Stimulated activated CD8-positive, alpha-beta memory T cell treated with anti-CD3 and anti-CD28 coated beads, Interleukin-12 subunit alpha, Interleukin-12 subunit beta, amount 100 ng/mL, for 24 hours (primary cell): ENCODE data around the gene CEP170.
"Not testable (repeated sequence)": the region's sequence is repeated elsewhere in the genome, so short reads cannot be mapped to it uniquely, and the experiment has no call there.

ENCODE experiments used
- DNase-seq: peaks from one replicate; pipeline ENCODE4 v3.0.0-alpha.2; 2020; ENCODE audit errors: extremely low read depth

CEP170 gene

DNA sequence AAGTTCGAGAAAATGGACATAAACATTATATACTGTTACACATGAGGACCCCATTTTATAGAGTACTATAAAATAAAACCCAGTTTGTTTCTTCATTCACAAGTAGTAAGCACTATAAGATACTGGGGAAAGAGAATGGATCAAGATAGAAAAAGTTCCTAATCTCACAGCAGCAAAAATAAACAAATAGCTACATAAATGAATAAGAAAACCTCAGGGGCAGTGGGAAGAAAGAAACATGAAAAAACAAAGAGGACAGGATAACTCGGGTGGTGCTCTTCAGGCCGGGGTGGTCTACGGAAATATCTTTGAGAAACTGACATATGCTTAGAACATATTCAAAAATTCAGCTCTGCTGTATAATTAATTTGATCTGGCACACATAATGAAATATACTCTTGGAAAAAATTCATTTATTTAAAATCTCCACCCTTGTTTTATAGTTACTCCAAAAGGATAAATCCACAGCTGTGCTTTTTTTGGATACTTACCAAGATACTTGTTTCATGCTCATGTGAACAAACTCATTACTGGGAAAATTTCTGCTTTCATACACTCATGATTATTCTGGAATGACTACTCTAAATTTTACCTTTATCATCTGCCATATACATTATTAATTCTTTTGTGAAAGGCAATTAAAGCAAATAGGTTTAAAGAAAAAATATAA lies 20.0 kb downstream of the CEP170 start:
- no peak for DNase-seq

DNA sequence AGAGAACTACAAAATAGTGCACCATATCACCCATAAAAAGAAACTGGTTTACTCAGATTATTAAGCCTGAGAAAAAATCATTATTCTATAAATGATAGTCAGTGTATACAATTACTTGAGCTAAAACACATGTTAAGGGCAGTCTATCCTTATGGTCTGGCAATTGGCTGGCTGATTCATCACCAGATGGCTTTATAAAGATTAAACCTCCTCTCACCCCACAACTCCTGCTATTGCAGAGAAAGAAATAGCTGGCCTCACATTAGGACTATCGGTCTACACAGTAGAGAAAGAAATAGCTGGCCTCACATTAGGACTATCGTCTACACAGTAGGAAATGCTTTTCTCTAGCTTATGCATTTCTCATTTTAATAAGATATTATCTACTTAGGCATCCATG lies 21.2 kb downstream of the CEP170 start:
- DNase-seq: no peak

DNA sequence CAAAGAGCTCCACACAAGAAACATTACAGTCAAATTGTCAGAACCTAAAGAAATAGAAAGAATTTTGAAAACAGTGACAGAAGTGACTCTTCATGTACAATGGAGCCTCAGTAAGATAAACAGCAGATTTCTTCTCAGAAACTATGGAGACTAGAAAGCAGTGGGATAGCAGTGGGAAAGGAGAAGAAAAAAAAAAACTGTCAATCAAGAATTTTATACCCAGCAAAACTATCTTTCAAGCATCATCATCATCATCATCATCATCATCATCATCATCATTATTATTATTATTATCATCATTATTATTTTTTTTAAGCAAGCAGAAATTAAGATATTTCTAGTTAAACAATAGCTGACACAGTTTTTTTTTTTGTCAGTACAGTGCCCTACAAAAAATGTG lies 24.2 kb downstream of the CEP170 start:
- DNase-seq: no peak

DNA sequence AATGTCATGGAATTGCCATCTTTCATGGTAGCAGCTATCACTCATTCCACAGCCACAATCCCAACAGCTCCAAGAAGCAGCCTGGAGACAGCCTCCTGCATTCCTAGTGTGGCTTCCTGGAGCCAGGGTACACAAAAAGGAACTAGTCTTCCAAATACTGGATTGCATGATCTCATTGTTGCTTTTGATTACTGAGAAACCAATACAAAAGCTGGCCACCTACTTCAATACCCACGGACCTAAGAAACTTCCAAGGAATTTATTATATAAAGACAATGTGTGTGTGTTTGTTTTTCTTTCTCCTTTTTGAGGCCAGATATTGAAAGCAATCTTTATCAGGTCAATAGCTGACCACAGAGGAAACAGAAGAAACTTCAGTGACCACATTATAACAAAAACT lies 25.6 kb downstream of the CEP170 start:
- no peak for DNase-seq

DNA sequence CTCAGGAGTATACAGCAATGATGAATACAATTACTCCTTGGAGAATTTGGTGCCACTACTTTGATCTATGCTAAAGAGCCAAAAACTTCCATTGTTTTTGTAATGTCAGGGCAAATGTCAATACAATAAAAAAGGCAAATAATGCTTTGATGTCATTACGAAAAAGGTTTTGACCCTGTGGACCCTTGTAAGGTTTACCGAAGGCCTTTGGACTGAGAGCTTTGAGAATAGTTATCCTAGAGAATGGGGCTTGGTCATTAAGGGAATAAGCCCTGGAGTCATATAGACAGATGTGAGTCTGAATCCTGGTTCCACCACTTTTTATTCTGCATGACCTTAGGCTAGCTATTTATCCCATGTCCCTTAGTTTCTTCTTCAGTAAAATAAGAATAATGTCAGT lies 27.5 kb downstream of the CEP170 start:
- DNase-seq: no peak

DNA sequence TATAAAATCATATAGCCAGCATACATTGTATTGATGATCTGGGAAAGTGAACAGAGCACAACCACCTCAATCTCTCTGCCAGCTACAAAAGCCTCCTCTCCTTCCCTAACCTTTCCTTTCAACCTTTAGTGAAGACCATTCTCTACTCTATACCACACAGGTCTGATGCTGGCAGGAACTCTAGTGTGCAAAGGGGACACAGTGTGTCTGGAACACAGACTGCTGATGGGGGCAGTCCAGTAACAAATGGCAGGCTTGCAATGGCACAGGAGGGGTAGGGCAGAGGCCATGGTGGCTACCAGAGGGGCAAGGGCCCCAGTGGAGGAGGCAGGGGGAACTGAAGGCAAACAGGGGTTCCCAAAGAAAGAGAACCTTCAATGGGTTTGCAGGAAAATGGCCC lies 37.0 kb downstream of the CEP170 start:
- DNase-seq: no peak

DNA sequence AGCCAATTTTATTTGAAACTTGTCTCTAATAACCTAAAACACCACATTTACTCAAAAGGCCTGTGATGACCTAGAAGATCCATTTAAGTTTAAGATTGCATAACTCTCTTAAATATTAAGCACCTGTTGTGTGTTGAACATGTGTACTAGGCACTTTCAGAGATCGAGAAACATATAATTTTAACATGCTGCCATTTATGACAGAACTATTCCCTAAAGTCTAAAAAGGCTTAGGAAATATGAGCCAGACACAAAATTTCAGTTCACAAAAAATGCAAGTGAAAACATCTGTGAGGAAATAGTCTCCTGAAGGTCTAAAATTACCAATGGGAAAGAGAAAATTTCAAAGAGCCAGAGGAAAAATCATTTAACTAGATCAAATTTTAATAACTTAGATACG lies 37.7 kb downstream of the CEP170 start:
- DNase-seq: no peak

DNA sequence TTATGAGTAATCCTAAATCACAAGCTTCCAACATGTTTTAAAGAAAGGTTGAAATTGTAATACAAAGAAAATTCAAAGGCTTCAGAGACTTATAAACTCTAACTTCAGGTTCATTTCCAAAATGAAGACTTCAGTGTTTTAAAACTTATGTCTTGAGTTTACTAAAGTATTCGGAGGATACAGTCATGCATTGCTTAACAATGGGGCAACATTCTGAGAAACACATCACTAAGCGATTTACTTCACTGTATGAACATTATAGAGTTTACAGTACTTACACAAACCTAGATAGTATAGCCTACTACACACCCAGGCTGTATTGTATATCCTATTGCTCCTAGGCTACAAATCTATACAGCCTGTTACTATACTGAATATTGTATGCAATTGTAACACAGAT lies 38.3 kb downstream of the CEP170 start:
- no peak for DNase-seq

DNA sequence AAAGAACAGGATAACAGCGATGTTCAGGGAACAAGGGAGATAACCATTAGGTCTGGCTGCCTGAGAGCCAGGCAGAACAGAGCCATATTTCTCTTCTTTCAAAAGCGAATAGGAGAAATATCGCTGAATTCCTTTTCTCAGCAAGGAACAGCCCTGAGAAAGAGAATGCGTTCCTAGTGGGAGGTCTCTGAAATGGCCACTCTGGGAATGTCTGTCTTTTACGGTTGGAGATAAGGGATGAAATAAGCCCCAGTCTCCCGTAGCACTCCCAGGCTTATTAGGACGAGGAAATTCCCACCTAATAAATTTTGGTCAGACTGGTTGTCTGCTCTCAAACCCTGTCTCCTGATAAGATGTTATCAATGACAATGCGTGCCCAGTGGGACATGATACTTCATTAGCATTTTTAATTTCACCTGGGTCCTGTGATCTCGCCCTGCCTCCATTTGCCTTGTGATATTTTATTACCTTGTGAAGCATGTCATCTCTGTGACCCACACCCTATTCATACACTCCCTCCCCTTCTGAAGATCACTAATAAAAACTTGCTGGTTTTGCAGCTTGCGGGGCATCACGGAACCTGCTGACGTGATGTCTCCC lies 39.7 kb downstream of the CEP170 start:
- DNase-seq: not testable (repeated sequence)

DNA sequence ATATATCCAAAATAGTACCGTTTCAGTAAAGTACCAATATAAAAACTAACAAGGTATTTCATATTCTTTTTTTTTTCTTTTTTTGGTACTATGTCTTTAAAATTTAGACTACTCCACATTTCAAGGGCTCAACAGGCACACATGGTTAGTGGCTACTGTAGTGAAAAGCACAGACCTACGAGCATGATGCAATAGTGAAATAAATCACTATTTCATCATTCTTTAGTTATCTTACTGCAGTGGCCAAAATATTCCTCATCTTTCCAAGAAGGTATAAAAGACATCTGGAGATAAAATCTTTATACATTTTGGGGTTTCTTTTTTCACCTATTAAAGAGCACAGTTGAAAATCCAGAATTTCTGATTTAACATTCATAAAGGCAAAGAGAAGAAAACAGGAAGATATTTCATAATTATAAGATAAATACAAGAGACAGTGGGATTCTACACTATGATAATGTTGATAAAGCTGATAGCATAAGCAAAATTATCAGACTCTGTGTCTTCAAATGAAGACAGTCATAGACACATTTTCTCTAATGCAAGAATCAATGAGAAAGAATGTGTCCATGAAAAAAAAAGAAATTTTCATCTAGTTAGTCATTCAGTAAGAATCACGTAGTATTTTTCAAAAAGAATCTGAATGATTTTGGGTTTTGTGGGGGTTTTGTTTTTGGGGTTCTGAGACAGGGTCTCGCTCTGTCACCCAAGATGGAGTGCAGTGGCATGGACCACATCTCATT lies 41.9 kb downstream of the CEP170 start:
- no peak for DNase-seq

DNA sequence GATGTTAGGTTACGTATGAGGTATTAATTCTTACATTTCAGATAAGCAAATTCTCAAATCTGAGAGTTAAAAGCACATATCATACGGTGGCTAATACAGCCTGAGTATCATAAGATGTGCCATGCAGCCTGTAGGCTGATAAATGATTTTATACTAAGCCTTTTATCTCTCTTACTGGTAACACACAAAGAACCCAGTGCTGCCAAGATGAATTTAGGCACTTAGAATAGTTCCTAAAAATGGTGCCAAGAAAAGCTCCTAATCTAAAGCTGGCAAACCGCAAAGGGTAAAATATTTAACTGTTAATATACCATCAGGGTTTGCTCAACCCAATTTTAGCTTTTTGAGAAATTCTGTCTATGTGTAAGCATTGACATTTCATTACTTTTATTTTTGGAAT lies 43.1 kb downstream of the CEP170 start:
- DNase-seq: not testable (repeated sequence)

DNA sequence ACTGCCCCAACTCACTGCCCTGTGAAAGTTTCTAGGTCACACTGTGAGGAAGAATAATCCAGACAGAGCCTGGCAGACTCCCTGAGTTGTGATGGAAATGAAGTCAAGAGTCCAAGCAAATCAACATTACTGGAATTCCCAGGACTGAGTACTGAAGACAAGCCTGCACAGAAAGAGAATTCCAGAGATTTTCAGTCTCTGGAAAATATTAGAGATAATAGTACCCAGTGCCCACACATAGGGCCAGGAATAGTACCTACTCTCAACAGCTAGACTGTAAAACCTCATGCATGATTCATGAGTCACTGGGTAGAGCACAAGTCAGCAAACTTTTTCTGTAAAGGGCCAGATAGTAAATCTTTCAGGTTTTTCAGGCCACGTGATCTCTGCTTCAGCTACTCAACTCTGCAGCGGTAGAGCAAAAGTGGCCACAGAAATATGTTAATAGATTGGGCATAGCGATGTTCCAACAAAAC lies 50.0 kb downstream of the CEP170 start:
- not testable (repeated sequence) for DNase-seq

DNA sequence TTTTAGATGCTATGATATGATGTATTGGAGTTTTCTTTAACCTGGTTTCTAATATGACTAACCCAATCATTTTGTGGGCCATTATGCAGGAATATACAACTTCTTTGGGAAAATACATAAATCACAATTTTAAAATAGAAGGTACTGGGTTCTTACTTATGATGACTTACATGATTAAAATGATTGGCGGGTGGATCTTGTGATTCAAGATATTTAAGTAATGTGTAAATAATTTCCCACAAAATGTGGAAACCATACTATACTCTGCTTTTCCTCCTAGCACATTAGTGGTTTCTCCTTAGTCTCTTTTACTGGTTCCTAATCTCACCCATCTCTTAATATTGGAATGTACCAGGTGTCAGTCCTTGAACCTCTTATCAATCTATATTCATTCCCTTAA lies 50.7 kb downstream of the CEP170 start:
- DNase-seq: not testable (repeated sequence)

DNA sequence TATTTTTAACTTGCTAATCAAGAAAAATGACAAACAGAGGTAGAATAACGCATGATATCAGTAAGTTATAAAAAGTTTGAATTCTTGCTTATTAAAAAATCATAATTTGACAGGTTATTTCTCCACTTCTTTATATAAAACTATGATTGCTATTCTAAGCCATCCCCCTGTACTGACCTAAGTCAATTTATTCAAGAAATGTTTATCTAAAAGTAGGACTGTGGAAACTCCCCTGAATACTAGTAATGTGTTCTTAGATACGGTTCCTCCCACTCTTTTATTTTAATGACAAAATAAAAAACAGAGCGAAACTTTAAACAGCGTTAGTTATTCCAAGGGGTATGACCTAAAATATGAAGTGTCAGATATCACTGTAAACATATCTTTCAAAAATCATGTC lies 51.9 kb downstream of the CEP170 start:
- DNase-seq: not testable (repeated sequence)

DNA sequence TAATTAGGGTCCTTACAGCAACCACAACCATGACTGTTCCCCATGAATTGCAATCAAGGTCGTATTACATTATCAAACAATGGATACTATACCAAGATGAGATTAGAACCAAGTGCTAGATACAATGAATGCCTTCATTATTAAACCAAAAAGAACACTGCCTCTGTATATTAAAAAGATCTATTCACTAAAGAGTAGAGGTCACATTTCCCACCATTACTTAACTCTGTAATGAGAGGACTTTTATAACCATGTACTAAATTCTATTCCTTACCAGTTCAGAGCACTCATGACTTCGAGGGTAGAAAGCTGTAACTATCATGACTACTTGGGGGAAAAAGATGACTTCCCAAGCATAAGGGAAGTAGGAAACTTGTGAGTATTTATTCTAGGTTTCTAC lies 53.8 kb downstream of the CEP170 start:
- not testable (repeated sequence) for DNase-seq

DNA sequence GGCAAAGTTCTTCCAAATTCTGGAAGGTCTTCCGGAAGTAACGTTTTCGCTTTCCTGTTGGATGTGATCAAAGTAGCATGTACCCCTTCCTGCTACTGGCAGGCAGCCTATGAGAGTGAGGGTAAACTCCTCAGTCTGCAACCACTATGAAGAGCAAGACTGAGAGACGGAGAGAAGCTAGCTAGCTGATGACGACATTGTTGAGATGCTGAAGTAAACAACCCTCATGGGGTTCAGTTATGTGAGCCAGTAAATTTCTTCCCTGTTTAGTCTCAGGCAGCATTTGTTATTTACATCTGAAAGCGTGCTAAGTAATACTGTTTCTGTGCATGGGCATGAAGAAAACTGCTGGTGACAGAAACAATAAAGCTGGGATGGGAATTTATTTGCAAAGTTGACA lies 57.6 kb downstream of the CEP170 start:
- DNase-seq: not testable (repeated sequence)

DNA sequence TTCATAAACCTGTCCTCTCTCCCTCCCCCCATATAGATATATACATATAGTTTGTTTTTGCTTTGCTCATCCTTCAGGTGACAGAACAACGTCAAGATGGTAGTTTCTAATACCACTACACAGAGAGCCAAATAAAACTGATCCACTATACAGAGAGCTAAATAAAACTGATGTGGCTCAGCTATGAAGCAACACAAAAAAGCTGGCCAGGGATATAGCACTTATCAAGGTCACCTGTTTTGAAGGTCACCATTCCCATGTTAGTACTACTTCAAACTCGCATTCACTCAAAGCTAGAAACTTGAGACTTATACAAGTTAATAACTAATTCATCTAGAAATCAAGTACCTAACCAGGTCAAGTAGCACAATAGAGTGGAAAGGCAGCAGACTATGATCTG lies 61.8 kb downstream of the CEP170 start:
- not testable (repeated sequence) for DNase-seq

DNA sequence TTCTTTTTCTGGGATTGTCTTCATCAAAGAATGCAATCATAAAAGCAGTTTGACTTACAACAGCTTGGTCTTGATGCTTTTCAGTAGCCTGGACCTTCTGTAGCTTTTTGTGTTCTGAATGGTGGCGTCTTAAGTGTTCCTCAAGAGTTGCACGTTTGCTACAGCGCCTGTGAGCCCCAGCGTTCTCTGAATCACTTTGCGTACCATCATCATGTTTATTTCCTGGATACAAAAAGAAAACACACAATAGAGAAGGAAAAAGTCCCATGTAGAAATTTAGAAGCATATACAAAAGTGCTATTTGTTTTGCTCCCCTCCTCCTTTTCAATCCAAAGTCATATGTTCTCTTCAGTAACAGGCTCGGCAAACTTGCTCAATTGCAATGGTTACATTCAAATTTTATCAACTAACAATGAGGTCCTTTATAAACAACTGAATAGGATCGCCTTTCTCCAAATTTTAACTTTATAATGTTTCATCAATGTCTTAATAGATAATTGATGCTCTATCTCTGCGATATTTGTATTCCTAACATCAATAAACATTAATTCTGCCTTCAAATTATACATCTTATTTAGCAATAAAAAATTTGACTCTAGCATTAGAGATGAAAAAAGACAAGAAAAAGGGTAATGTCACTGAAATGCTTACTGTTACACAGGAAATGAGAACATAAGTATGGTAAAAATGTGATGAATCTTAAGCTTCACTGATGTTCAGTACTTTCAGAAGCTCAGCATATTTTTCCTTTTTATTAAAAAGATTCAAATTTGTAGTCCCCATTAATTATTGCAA lies 68.7 kb downstream of the CEP170 start:
- DNase-seq: not testable (repeated sequence)

DNA sequence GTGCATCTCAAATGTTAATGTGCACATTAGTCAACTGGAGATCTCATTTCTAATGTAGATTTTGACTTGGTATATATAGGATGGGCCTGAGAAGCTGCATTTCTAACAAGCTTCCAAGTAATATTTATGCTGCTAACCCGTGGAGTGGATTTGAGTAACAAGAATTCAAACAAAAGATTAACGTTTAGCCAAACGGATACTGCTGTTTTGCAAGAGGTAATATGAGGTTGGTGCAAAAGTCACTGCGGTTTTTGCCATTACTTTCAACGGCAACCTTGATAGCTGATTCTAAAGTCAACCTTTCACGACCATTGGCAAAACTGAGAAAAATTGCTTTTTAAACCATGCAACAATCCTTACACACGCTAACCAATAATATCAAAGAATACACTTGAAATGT lies 70.3 kb downstream of the CEP170 start:
- not testable (repeated sequence) for DNase-seq

DNA sequence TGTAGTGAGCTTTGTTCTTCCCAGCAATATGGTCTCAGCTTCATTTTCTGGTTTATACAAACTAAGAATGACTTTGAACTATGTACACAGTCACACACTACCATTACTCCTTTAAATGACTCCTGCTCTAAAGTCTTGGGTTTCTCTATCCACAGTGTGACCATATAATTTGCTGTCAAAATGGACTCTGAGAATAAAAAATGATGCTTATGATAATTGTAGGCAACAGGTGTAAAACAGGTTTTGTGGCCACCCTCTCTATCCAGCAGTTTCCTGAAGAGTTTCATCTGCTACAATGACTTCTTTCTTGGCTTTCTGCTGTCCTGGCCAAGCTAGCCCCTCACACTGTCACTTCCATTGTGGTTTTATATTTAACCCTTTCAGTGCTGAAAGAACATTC lies 71.4 kb downstream of the CEP170 start:
- DNase-seq: not testable (repeated sequence)

DNA sequence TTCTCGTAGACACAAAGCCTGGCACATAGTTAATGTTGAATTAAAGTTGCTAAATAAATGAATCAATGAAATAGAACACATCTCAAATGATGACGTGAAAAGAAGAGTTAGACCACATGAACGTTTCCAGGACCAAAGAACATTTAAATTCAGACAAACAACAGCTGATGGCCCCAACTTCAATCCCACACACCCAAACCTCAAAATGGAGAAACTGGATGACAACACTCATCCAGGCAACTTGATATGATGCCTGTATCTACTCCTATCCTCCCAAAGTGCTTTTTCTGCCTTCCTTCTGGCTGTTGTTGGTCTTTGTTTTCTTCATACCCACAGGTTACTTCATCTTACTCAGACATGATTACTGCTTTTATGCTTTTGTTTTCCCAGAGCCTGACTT lies 71.9 kb downstream of the CEP170 start:
- not testable (repeated sequence) for DNase-seq

DNA sequence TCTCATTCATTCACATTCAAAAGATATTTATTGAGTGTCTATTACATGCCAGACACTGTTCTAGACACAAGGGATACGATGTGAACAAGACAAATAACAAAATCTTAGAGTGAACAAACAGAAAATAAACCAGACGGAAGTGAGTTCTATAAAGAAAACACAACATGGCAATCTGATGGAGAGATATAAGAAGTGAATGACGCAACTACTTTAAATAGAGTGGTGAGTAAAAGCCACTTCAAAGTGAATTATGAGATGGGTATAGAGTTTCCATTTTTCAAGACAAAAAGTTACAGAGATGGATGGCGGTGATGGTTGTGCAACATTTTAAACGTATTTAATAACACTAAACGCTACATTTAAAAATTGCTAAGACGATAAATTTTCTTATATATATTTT lies 75.4 kb downstream of the CEP170 start:
- no peak for DNase-seq
